Measurements from ENCODE around the gene PLIN3. TPM values are rescaled to one million over a fixed set of nuclear protein-coding genes. Genes with fewer than 3 reads are reported as not detected.
"Not testable (repeated sequence)": the region's sequence is repeated elsewhere in the genome, so short reads cannot be mapped to it uniquely, and the experiment has no call there.

Gene PLIN3
- total RNA-seq, 1 experiment from 2014 or later, result 157 TPM

DNA sequence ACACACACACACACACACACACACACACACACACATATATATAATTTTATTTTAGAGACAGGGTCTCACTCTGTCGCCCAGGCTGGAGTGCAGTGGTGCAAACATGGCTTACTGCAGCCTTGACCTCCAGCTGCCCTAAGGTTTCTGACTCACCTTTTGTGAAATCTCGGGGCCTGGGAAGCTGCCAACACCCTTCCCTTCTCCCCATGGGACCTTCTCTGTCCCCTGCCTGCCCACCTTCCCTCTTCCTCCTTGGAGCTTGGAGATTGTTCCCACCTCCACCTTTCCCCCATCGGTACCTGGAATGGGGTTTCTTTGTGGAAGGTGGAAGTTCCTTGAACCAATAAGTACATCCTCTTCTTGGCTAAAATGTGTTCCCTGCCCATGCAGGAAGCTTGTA is 28.9 kb upstream of the PLIN3 start:
- Histone ChIP-seq H3K27ac (ENCODE audit: low read length) (no peak overlapping the region), H3K9me3 (ENCODE audit: control insufficient read depth, insufficient read depth, low read depth, low read length) (no peaks in the 10 kb centered on the region), H3K27me3 (ENCODE audit: control insufficient read depth, insufficient read depth, low read length) (no peaks in the 10 kb centered on the region), H3K4me1 (ENCODE audit: control insufficient read depth, insufficient read depth, low read length) (peaks cover 4% of the 10 kb centered on the region), H3K36me3 (ENCODE audit: control insufficient read depth, insufficient read depth, low read length) (no peaks in the 10 kb centered on the region), H3K4me3 (ENCODE audit: low read depth in 2 of 2, low read length in 2 of 2) (no peak overlapping the region)
- BruUV-seq (replicated peaks), result no TSS peak
- intact Hi-C loops (cut with micrococcal nuclease; ENCODE audit: unreplicated experiment), result no loop called here
- DNase-seq (ENCODE audit: low read depth, low spot score) (no peak), ATAC-seq (no peak; the same call in 1 of the 2 replicates)
- in situ Hi-C loops (cut with HindIII; ENCODE audit: low pct_unique_long_range_greater_than_20kb, low sequenced_read_pairs), result no loop called here
- CTCF ChIA-PET, result no interaction called here
- TF ChIP-seq, protein P1, sequence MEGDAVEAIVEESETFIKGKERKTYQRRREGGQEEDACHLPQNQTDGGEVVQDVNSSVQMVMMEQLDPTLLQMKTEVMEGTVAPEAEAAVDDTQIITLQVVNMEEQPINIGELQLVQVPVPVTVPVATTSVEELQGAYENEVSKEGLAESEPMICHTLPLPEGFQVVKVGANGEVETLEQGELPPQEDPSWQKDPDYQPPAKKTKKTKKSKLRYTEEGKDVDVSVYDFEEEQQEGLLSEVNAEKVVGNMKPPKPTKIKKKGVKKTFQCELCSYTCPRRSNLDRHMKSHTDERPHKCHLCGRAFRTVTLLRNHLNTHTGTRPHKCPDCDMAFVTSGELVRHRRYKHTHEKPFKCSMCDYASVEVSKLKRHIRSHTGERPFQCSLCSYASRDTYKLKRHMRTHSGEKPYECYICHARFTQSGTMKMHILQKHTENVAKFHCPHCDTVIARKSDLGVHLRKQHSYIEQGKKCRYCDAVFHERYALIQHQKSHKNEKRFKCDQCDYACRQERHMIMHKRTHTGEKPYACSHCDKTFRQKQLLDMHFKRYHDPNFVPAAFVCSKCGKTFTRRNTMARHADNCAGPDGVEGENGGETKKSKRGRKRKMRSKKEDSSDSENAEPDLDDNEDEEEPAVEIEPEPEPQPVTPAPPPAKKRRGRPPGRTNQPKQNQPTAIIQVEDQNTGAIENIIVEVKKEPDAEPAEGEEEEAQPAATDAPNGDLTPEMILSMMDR (IDR thresholded peaks at IDR 0.05), result no peak
- TF ChIP-seq SIN3A (IDR thresholded peaks at IDR 0.05; ENCODE audit: borderline replicate concordance, insufficient read depth, low read depth, low read length) (no peak), TCF7L2 (IDR thresholded peaks at IDR 0.05; ENCODE audit: low read depth, low read length) (no peak), POLR2AphosphoS5 (IDR thresholded peaks at IDR 0.05; ENCODE audit: low read depth, low read length) (no peak)
- TF ChIP-seq, protein P2, sequence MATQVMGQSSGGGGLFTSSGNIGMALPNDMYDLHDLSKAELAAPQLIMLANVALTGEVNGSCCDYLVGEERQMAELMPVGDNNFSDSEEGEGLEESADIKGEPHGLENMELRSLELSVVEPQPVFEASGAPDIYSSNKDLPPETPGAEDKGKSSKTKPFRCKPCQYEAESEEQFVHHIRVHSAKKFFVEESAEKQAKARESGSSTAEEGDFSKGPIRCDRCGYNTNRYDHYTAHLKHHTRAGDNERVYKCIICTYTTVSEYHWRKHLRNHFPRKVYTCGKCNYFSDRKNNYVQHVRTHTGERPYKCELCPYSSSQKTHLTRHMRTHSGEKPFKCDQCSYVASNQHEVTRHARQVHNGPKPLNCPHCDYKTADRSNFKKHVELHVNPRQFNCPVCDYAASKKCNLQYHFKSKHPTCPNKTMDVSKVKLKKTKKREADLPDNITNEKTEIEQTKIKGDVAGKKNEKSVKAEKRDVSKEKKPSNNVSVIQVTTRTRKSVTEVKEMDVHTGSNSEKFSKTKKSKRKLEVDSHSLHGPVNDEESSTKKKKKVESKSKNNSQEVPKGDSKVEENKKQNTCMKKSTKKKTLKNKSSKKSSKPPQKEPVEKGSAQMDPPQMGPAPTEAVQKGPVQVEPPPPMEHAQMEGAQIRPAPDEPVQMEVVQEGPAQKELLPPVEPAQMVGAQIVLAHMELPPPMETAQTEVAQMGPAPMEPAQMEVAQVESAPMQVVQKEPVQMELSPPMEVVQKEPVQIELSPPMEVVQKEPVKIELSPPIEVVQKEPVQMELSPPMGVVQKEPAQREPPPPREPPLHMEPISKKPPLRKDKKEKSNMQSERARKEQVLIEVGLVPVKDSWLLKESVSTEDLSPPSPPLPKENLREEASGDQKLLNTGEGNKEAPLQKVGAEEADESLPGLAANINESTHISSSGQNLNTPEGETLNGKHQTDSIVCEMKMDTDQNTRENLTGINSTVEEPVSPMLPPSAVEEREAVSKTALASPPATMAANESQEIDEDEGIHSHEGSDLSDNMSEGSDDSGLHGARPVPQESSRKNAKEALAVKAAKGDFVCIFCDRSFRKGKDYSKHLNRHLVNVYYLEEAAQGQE (IDR thresholded peaks at IDR 0.05; ENCODE audit: insufficient read depth in 1 of 2, low read depth in 2 of 2, low read length in 1 of 2), result no peak
- POLR2A ChIA-PET, result no interaction called here

DNA sequence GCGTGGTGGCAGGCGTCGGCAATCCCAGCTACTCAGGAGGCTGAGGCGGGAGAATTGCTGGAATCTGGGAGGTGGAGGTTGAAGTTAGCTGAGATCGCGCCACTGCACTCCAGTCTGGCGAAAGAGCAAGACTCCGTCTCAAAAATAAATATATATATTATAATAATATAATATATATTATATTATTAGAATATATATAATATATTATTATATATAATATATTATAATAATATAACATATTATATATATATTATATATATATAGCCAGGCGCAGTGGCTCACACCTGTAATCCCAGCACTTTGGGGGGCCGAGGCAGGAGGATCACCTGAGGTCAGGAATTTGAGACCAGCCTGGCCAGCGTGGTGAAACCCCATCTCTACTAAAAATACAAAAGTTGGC is 25.5 kb upstream of the PLIN3 start:
- CTCF ChIA-PET; in situ Hi-C loops (cut with HindIII; ENCODE audit: low pct_unique_long_range_greater_than_20kb, low sequenced_read_pairs); H3K9me3 ChIP-seq (ENCODE audit: control insufficient read depth, insufficient read depth, low read depth, low read length); POLR2A ChIA-PET; BruUV-seq (replicated peaks); H3K27ac ChIP-seq (ENCODE audit: low read length); intact Hi-C loops (cut with micrococcal nuclease; ENCODE audit: unreplicated experiment); ATAC-seq; H3K4me1 ChIP-seq (ENCODE audit: control insufficient read depth, insufficient read depth, low read length); H3K4me3 ChIP-seq (ENCODE audit: low read depth in 2 of 2, low read length in 2 of 2); DNase-seq (ENCODE audit: low read depth, low spot score); H3K36me3 ChIP-seq (ENCODE audit: control insufficient read depth, insufficient read depth, low read length); H3K27me3 ChIP-seq (ENCODE audit: control insufficient read depth, insufficient read depth, low read length): not testable (repeated sequence)

DNA sequence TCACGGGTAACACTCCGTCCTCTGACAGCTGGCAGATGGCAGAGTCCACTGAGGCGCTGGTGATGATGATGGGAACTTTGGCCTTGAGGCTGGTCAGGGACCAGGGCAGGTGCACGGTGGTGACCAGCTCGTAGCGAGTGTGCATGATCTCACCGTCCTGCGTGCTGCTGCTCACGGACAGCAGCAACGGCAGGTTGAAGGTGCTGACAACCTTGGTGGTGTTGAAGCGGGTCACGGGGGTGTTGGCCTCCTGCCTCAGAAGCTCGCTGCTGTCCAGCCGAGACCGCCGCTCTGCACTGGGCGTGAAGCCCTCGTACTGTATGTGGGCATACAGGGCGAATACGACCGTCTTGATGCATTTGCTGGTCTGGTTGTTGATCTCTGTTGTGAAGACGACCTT is 23.6 kb upstream of the PLIN3 start:
- Histone ChIP-seq H3K27ac (ENCODE audit: low read length) (no peak overlapping the region), H3K9me3 (ENCODE audit: control insufficient read depth, insufficient read depth, low read depth, low read length) (no peaks in the 10 kb centered on the region), H3K27me3 (ENCODE audit: control insufficient read depth, insufficient read depth, low read length) (no peaks in the 10 kb centered on the region), H3K4me3 (ENCODE audit: low read depth in 2 of 2, low read length in 2 of 2) (no peak overlapping the region), H3K4me1 (ENCODE audit: control insufficient read depth, insufficient read depth, low read length) (no peaks in the 10 kb centered on the region), H3K36me3 (ENCODE audit: control insufficient read depth, insufficient read depth, low read length) (no peaks in the 10 kb centered on the region)
- CTCF ChIA-PET, result no interaction called here
- ATAC-seq (no peak), DNase-seq (ENCODE audit: low read depth, low spot score) (no peak)
- in situ Hi-C loops (cut with HindIII; ENCODE audit: low pct_unique_long_range_greater_than_20kb, low sequenced_read_pairs) (no loop called here), intact Hi-C loops (cut with micrococcal nuclease; ENCODE audit: unreplicated experiment) (no loop called here)
- TF ChIP-seq SIN3A (IDR thresholded peaks at IDR 0.05; ENCODE audit: borderline replicate concordance, insufficient read depth, low read depth, low read length), result no peak
- TF ChIP-seq, protein P2 (IDR thresholded peaks at IDR 0.05; ENCODE audit: insufficient read depth in 1 of 2, low read depth in 2 of 2, low read length in 1 of 2), result no peak
- TF ChIP-seq TCF7L2 (IDR thresholded peaks at IDR 0.05; ENCODE audit: low read depth, low read length), result no peak
- TF ChIP-seq POLR2AphosphoS5 (IDR thresholded peaks at IDR 0.05; ENCODE audit: low read depth, low read length), result no peak
- POLR2A ChIA-PET, result no interaction called here
- no TSS peak for BruUV-seq (replicated peaks)

All from Panc1 (cell line).